IPS-18a (cell line): ENCODE data around the gene NPM1.
"Not testable (repeated sequence)": the region's sequence is repeated elsewhere in the genome, so short reads cannot be mapped to it uniquely, and the experiment has no call there.

Source experiments
- H3K27ac ChIP-seq: one replicate; pipeline ENCODE4 v1.5.1; 2013; ENCODE audit warnings: low read length
- H3K27me3 ChIP-seq: one replicate; pipeline ENCODE4 v1.6.1; 2013; ENCODE audit warnings: mild to moderate bottlenecking, low read length; ENCODE audit not compliant: control insufficient read depth, insufficient read depth
- H3K36me3 ChIP-seq: one replicate; pipeline ENCODE4 v1.6.1; 2013; ENCODE audit warnings: low read depth, low read length; ENCODE audit not compliant: control insufficient read depth
- H3K4me1 ChIP-seq: one replicate; pipeline ENCODE4 v1.6.1; 2013; ENCODE audit warnings: low read depth, low read length; ENCODE audit not compliant: control insufficient read depth
- H3K4me3 ChIP-seq: one replicate; pipeline ENCODE4 v1.5.1; 2013; ENCODE audit warnings: low read length
- H3K9ac ChIP-seq: one replicate; pipeline ENCODE4 v1.6.1; 2013; ENCODE audit warnings: mild to moderate bottlenecking, low read length, moderate library complexity
- H3K9me3 ChIP-seq: one replicate; pipeline ENCODE4 v1.6.1; 2013; ENCODE audit warnings: low read depth, low read length; ENCODE audit not compliant: control insufficient read depth

The NPM1 gene

GRCh38 chr5:171387970-171388815 is 544 bp downstream of the NPM1 start:
- H3K36me3 ChIP-seq = peaks cover 45% of the 10 kb centered on the region
- H3K4me3 ChIP-seq = peak overlapping the region; percentile 89
- peak overlapping the region; percentile 99 for H3K9ac ChIP-seq
- H3K9me3 ChIP-seq = no peaks in the 10 kb centered on the region
- H3K27ac ChIP-seq = peak overlapping the region; percentile 74
- H3K4me1 ChIP-seq = peaks cover 12% of the 10 kb centered on the region
- no peaks in the 10 kb centered on the region for H3K27me3 ChIP-seq

- Histone ChIP-seq H3K9ac (peak overlapping the region; percentile 99), H3K36me3 (peaks cover 51% of the 10 kb centered on the region), H3K4me3 (peak overlapping the region; percentile 89), H3K9me3 (no peaks in the 10 kb centered on the region), H3K27me3 (no peaks in the 10 kb centered on the region), H3K27ac (peak overlapping the region; percentile 3), H3K4me1 (peaks cover 12% of the 10 kb centered on the region)
Observed at GRCh38 chr5:171388816-171389168, 1.1 kb downstream of the NPM1 start.

GRCh38 chr5:171390883-171391677 is 3.4 kb downstream of the NPM1 start:
- Histone ChIP-seq H3K4me1 (peaks cover 12% of the 10 kb centered on the region), H3K9me3 (no peaks in the 10 kb centered on the region), H3K4me3 (peak overlapping the region; percentile 89), H3K9ac (no peak overlapping the region), H3K27me3 (no peaks in the 10 kb centered on the region), H3K36me3 (peaks cover 74% of the 10 kb centered on the region), H3K27ac (no peak overlapping the region)

- Histone ChIP-seq H3K4me3 (peak overlapping the region; percentile 89), H3K36me3 (peaks cover 84% of the 10 kb centered on the region), H3K9ac (no peak overlapping the region), H3K27ac (no peak overlapping the region), H3K9me3 (no peaks in the 10 kb centered on the region), H3K4me1 (peaks cover 12% of the 10 kb centered on the region), H3K27me3 (no peaks in the 10 kb centered on the region)
Observed at GRCh38 chr5:171391996-171392577, 4.4 kb downstream of the NPM1 start.

- Histone ChIP-seq H3K4me1 (peaks cover 12% of the 10 kb centered on the region), H3K36me3 (peaks cover 90% of the 10 kb centered on the region), H3K27me3 (no peaks in the 10 kb centered on the region), H3K27ac (no peak overlapping the region), H3K4me3 (peak overlapping the region; percentile 89), H3K9ac (no peak overlapping the region), H3K9me3 (no peaks in the 10 kb centered on the region)
Observed at GRCh38 chr5:171392585-171393159, 5.0 kb downstream of the NPM1 start.

GRCh38 chr5:171395042-171395441 is 7.4 kb downstream of the NPM1 start:
- Histone ChIP-seq H3K27me3 (no peaks in the 10 kb centered on the region), H3K36me3 (peaks cover 100% of the 10 kb centered on the region), H3K4me3 (no peak overlapping the region), H3K27ac (no peak overlapping the region), H3K9me3 (no peaks in the 10 kb centered on the region), H3K9ac (no peak overlapping the region), H3K4me1 (peaks cover 10% of the 10 kb centered on the region)

- H3K4me1 ChIP-seq, H3K9ac ChIP-seq, H3K9me3 ChIP-seq, H3K27me3 ChIP-seq, H3K27ac ChIP-seq, H3K4me3 ChIP-seq: not testable (repeated sequence)
- H3K36me3 ChIP-seq = peaks cover 100% of the 10 kb centered on the region
Observed at GRCh38 chr5:171396583-171396982, 8.9 kb downstream of the NPM1 start.

- H3K4me1 ChIP-seq = no peaks in the 10 kb centered on the region
- H3K4me3 ChIP-seq = no peak overlapping the region
- H3K9me3 ChIP-seq = no peaks in the 10 kb centered on the region
- no peaks in the 10 kb centered on the region for H3K27me3 ChIP-seq
- no peak overlapping the region for H3K9ac ChIP-seq
- H3K36me3 ChIP-seq = peaks cover 100% of the 10 kb centered on the region
- H3K27ac ChIP-seq = no peak overlapping the region
Observed at GRCh38 chr5:171397190-171397589, 9.5 kb downstream of the NPM1 start.

- H3K27ac ChIP-seq = no peak overlapping the region
- H3K36me3 ChIP-seq = peaks cover 98% of the 10 kb centered on the region
- no peak overlapping the region for H3K9ac ChIP-seq
- no peaks in the 10 kb centered on the region for H3K4me1 ChIP-seq
- H3K4me3 ChIP-seq = no peak overlapping the region
- no peaks in the 10 kb centered on the region for H3K9me3 ChIP-seq
- H3K27me3 ChIP-seq = no peaks in the 10 kb centered on the region
Observed at GRCh38 chr5:171397599-171397998, 9.9 kb downstream of the NPM1 start.

GRCh38 chr5:171398660-171399059 is 11.0 kb downstream of the NPM1 start:
- not testable (repeated sequence) for H3K9me3 ChIP-seq, H3K4me1 ChIP-seq, H3K9ac ChIP-seq, H3K27me3 ChIP-seq, H3K27ac ChIP-seq, H3K4me3 ChIP-seq
- H3K36me3 ChIP-seq = peaks cover 87% of the 10 kb centered on the region

- Histone ChIP-seq H3K9me3 (no peaks in the 10 kb centered on the region), H3K36me3 (peaks cover 77% of the 10 kb centered on the region), H3K27ac (no peak overlapping the region), H3K27me3 (no peaks in the 10 kb centered on the region), H3K9ac (no peak overlapping the region), H3K4me1 (no peaks in the 10 kb centered on the region), H3K4me3 (no peak overlapping the region)
Observed at GRCh38 chr5:171400169-171400568, 12.5 kb downstream of the NPM1 start.
